Parathyroid adenoma (tissue), 2 donors: ENCODE measurements around the gene PREX1.

Experiments
- H2AFZ ChIP-seq: fragments of 300-600 bp; sonication (generic); one replicate; pipeline ENCODE4 v1.7.0; 2017; ENCODE audit warnings: antibody characterized with exemption, mild to moderate bottlenecking
- H3K27ac ChIP-seq: fragments of 300-600 bp; sonication (generic); one replicate; pipeline ENCODE4 v1.7.0; 2017
- H3K27me3 ChIP-seq: fragments of 300-600 bp; sonication (generic); one replicate; pipeline ENCODE4 v1.7.0; 2017; ENCODE audit warnings: low read length; ENCODE audit not compliant: control insufficient read depth, insufficient read depth
- H3K36me3 ChIP-seq: fragments of 300-600 bp; sonication (generic); one replicate; pipeline ENCODE4 v1.7.0; 2017; ENCODE audit warnings: low read length; ENCODE audit not compliant: control insufficient read depth, insufficient read depth
- H3K4me1 ChIP-seq: fragments of 300-600 bp; sonication (generic); one replicate; pipeline ENCODE4 v1.7.0; 2017; ENCODE audit warnings: control low read depth
- H3K4me2 ChIP-seq: fragments of 300-600 bp; sonication (generic); one replicate; pipeline ENCODE4 v1.7.0; 2017; ENCODE audit warnings: low read length
- H3K4me3 ChIP-seq: fragments of 300-600 bp; sonication (generic); one replicate; pipeline ENCODE4 v1.7.0; 2017; ENCODE audit warnings: low read depth, low read length
- H3K79me2 ChIP-seq: fragments of 300-600 bp; sonication (generic); one replicate; pipeline ENCODE4 v1.7.0; 2017; ENCODE audit warnings: control low read depth
- H3K9ac ChIP-seq: fragments of 300-600 bp; sonication (generic); one replicate; pipeline ENCODE4 v1.7.0; 2017; ENCODE audit warnings: mild to moderate bottlenecking
- H3K9me3 ChIP-seq: fragments of 300-600 bp; sonication (generic); one replicate; pipeline ENCODE4 v1.7.0; 2017; ENCODE audit warnings: low read length; ENCODE audit not compliant: control insufficient read depth
- TF ChIP-seq, protein P1 (sequence below): fragments of 300-600 bp; sonication (generic); IDR thresholded peaks from one replicate; pipeline ENCODE4 v1.7.0; 2017; ENCODE audit warnings: antibody characterized with exemption, mild to moderate bottlenecking
- donor health status: primary hyperparathyroidism.

PREX1 gene

DNA sequence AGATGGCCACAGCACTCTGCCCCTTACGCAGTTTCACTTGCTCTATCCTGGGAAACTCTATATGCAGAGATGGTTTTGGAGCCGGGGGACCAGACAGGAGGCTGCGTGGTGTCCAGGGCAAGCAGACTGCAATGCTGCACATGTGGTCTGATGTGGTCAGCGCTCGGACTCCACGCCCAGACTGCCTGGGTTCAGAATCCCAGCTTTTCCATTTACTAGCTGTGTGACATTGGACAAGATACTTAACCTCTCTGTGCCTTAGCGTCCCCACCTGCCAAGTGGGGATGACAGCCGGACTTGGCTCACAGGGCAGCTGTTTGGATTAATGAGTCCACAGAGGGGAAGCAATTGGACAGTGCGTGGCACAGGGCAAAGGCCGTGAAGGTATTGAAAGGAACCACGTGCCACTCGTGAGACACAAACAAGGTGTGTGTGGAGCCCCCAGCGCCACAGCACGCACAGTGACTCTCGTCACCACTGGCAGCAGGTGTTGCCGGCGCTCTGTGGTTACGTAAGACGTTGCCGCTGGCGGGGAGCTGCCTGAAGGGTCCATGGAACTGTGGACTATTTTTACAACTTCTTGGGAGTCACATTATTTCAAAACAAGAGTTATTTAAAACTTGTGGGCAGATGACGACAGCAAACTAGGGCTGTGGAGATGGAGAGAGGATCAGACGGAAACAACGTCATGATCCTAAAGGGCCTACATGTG, 201.4 kb downstream of the PREX1 start:
- Histone ChIP-seq H3K4me1 (no peaks in the 10 kb centered on the region), H3K27me3 (no peaks in the 10 kb centered on the region), H2AFZ (no peak overlapping the region), H3K4me3 (no peak overlapping the region), H3K27ac (no peak overlapping the region), H3K36me3 (no peaks in the 10 kb centered on the region), H3K4me2 (no peak overlapping the region), H3K9ac (no peak overlapping the region), H3K79me2 (no peaks in the 10 kb centered on the region), H3K9me3 (no peaks in the 10 kb centered on the region)
- TF ChIP-seq, protein P1, sequence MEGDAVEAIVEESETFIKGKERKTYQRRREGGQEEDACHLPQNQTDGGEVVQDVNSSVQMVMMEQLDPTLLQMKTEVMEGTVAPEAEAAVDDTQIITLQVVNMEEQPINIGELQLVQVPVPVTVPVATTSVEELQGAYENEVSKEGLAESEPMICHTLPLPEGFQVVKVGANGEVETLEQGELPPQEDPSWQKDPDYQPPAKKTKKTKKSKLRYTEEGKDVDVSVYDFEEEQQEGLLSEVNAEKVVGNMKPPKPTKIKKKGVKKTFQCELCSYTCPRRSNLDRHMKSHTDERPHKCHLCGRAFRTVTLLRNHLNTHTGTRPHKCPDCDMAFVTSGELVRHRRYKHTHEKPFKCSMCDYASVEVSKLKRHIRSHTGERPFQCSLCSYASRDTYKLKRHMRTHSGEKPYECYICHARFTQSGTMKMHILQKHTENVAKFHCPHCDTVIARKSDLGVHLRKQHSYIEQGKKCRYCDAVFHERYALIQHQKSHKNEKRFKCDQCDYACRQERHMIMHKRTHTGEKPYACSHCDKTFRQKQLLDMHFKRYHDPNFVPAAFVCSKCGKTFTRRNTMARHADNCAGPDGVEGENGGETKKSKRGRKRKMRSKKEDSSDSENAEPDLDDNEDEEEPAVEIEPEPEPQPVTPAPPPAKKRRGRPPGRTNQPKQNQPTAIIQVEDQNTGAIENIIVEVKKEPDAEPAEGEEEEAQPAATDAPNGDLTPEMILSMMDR: no peak

DNA sequence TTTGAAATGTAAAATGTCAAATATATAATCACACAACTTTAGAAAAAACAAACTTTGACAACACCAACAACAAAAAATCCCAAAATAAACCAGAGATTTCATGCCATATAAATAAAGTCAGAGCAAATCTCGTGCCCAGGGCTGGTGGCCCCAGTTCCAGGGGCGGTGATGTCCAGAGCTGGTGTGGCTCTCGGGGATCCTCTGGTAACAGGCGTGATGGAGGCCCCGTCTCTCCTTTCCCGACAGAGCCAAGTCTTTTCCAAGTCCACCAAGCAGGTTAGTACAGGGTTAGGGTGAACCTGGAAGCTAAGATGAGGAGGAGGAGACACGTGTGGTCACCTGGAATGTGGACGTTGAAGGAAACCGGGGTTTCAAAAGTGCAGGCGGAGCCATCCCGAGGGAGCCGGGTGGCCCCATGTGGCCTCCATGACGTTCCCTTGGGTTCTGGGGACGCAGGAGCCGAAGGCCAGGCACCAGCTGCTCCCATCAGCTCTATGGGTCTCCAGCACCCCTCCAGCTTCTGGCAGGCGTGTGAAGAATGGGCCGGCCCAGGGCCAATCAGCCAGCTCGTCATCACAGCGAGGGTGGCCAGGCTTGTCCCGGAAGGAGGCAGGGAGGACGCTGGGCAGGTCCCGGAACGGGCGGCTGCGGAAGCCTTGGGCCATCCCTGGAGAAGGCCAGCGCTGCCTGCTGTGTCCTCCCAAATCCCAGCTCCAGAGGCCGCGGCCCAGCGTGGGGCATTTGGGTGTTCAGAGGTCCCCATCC, 202.5 kb downstream of the PREX1 start:
- Histone ChIP-seq H3K9me3 (no peaks in the 10 kb centered on the region), H3K27me3 (no peaks in the 10 kb centered on the region), H3K4me3 (no peak overlapping the region), H3K36me3 (no peaks in the 10 kb centered on the region), H3K9ac (no peak overlapping the region), H3K79me2 (no peaks in the 10 kb centered on the region), H3K27ac (no peak overlapping the region), H3K4me1 (peaks cover 6% of the 10 kb centered on the region), H2AFZ (no peak overlapping the region), H3K4me2 (no peak overlapping the region)
- TF ChIP-seq, protein P1: no peak

DNA sequence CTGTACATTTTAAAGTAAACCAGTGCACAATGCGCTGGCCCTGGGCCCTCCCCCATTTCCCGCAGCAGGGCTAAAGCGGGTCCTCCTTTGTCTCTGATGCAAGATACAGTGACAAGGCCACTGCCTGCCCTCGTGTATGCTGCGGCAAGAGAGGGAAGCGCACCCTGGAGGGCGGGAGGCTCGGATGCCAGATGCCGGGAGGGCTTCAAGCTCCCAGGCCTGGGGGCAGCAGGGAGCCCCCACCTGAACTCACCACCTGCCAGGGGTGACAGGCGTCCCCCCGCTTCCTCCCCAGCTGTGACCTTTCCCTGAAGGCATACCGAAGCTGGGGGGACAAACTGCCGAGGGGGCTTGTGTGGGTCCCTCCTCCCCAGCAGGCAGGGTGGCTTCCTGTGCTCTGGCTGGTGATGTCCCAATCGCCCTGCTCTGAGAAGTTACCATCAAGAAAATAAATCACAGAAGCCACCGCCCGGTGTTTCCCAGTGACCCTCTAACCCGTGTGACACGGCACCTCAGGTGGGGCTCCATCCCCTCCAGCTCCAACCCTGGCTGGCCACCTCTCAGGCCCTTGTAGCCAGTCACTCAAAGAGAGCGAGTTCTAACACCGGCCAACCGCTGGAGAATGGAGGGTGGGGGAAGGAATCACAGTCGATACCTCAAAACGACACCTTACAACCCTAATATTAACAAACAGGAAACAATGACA, 203.3 kb downstream of the PREX1 start:
- H3K4me3 ChIP-seq: no peak overlapping the region
- no peaks in the 10 kb centered on the region for H3K9me3 ChIP-seq
- H3K36me3 ChIP-seq: no peaks in the 10 kb centered on the region
- no peak overlapping the region for H3K9ac ChIP-seq
- TF ChIP-seq, protein P1: no peak
- H2AFZ ChIP-seq: no peak overlapping the region
- H3K4me1 ChIP-seq: peaks cover 9% of the 10 kb centered on the region
- H3K4me2 ChIP-seq: no peak overlapping the region
- no peaks in the 10 kb centered on the region for H3K79me2 ChIP-seq
- no peak overlapping the region for H3K27ac ChIP-seq
- H3K27me3 ChIP-seq: no peaks in the 10 kb centered on the region

DNA sequence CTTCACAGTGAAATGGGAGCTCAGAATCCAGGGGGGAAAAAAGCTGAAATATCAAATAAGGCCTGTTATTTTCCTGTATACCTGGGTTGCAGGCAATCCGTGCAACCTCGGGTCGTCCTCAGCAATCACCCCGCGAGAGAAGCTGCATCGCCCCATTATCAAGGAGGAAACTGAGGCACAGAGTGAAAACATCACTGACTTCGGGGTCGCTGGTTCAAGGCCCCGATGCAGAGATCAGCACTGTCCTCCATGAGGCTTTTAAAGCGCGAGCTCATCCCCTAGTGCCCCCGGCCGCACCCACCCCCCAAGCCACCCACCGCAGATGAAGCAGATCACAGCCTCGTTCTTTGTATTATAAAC, 203.9 kb downstream of the PREX1 start:
- no peak overlapping the region for H2AFZ ChIP-seq
- no peak overlapping the region for H3K9ac ChIP-seq
- no peaks in the 10 kb centered on the region for H3K27me3 ChIP-seq
- H3K4me1 ChIP-seq: peaks cover 9% of the 10 kb centered on the region
- H3K27ac ChIP-seq: no peak overlapping the region
- H3K36me3 ChIP-seq: no peaks in the 10 kb centered on the region
- H3K79me2 ChIP-seq: no peaks in the 10 kb centered on the region
- TF ChIP-seq, protein P1: no peak
- no peak overlapping the region for H3K4me3 ChIP-seq
- no peak overlapping the region for H3K4me2 ChIP-seq
- H3K9me3 ChIP-seq: no peaks in the 10 kb centered on the region
